DND-41 (cell line): Measurements from ENCODE around the gene KATNAL1.
A peak's percentile ranks its signal among the peaks of the same experiment; 100 is the strongest.

ENCODE experiments used
- ATAC-seq: fragments of 200-7000 bp; cut with Tn5 transposase; 3 replicates; pipeline ENCODE4 v1.9.1; 2021; ENCODE audit warnings: low read depth; ENCODE audit not compliant: insufficient read depth
- DNase-seq: peaks from one replicate; pipeline ENCODE4 v3.0.0-alpha.2; 2020
- H2AFZ ChIP-seq: 2 replicates; pipeline ENCODE4 v1.6.0; 2012; ENCODE audit warnings: low read depth, low read length
- H3K27ac ChIP-seq: 2 replicates; pipeline ENCODE4 v1.5.1; 2012; ENCODE audit warnings: low read length, inconsistent platforms
- H3K27me3 ChIP-seq: fragments of 200-600 bp; sonication (generic); 2 replicates; pipeline ENCODE4 v1.6.0; 2012; ENCODE audit warnings: low read length, mild to moderate bottlenecking, inconsistent platforms; ENCODE audit not compliant: insufficient read depth, poor library complexity
- H3K36me3 ChIP-seq: 2 replicates; pipeline ENCODE4 v1.5.1; 2012; ENCODE audit warnings: low read length, inconsistent platforms; ENCODE audit not compliant: insufficient read depth
- H3K4me1 ChIP-seq: 2 replicates; pipeline ENCODE4 v1.5.1; 2012; ENCODE audit warnings: mild to moderate bottlenecking, low read length; ENCODE audit not compliant: insufficient read depth
- H3K4me2 ChIP-seq: 2 replicates; pipeline ENCODE4 v1.6.0; 2012; ENCODE audit warnings: mild to moderate bottlenecking, moderate library complexity, low read length, inconsistent platforms; ENCODE audit not compliant: insufficient read depth
- H3K4me3 ChIP-seq, 2 experiments: fragments of 200-600 bp in 1 of 2; shearing (Covaris generic) in 1 of 2; 2 replicates each; pipeline ENCODE4 v1.5.1; 2012 to 2016; ENCODE audit warnings: inconsistent platforms in 2 of 2, low read length in 2 of 2, mild to moderate bottlenecking in 2 of 2, low read depth in 1 of 2, moderate library complexity in 1 of 2
- H3K79me2 ChIP-seq: 2 replicates; pipeline ENCODE4 v1.6.0; 2012; ENCODE audit warnings: low read length, inconsistent platforms; ENCODE audit not compliant: insufficient read depth
- H3K9ac ChIP-seq: 2 replicates; pipeline ENCODE4 v1.6.0; 2012; ENCODE audit warnings: low read depth, mild to moderate bottlenecking, inconsistent platforms, low read length, moderate library complexity
- H3K9me3 ChIP-seq: 2 replicates; pipeline ENCODE4 v1.5.1; 2012; ENCODE audit warnings: low read length, moderate library complexity, mild to moderate bottlenecking, inconsistent platforms; ENCODE audit not compliant: insufficient read depth, severe bottlenecking
- H4K20me1 ChIP-seq: 2 replicates; pipeline ENCODE4 v1.6.0; 2012; ENCODE audit warnings: low read length; ENCODE audit not compliant: insufficient read depth
- CTCF ChIP-seq: IDR thresholded peaks from 2 replicates; pipeline ENCODE4 v1.5.1; 2012; ENCODE audit warnings: borderline replicate concordance, low read length, moderate library complexity, mild to moderate bottlenecking; ENCODE audit not compliant: poor library complexity, severe bottlenecking; ENCODE audit errors: extremely low read depth
- EZH2 ChIP-seq: IDR thresholded peaks from 3 replicates; pipeline ENCODE4 v1.6.1; 2012; ENCODE audit warnings: borderline replicate concordance, low read depth, mild to moderate bottlenecking, moderate library complexity, low read length, inconsistent platforms; ENCODE audit not compliant: severe bottlenecking

The KATNAL1 gene

GRCh38 chr13:30354493-30355383 lies 47.4 kb upstream of the KATNAL1 start:
- Histone ChIP-seq H3K4me2 (peak overlapping the region; percentile 59), H3K36me3 (peaks cover 2% of the 10 kb centered on the region; the same call in 1 of the 2 replicates), H3K27ac (peak overlapping the region; percentile 97), H2AFZ (no peak overlapping the region), H3K27me3 (no peaks in the 10 kb centered on the region), H3K4me1 (peaks cover 62% of the 10 kb centered on the region), H3K4me3 (peak overlapping the region in 1 of 2 experiments; percentile 42; a peak in 2 of 4 replicates), H4K20me1 (no peaks in the 10 kb centered on the region), H3K79me2 (0 out of 2 replicates have a peak, but pooled peaks cover 4% of the 10 kb centered on the region), H3K9ac (peak overlapping the region; percentile 64), H3K9me3 (peaks cover 7% of the 10 kb centered on the region)
- TF ChIP-seq CTCF: no peak
- TF ChIP-seq EZH2: no peak
- ATAC-seq: peak; percentile 79
- DNase-seq: peak; percentile 96

GRCh38 chr13:30353471-30354215 lies 46.3 kb upstream of the KATNAL1 start:
- Histone ChIP-seq H3K79me2 (0 out of 2 replicates have a peak, but pooled peaks cover 4% of the 10 kb centered on the region), H2AFZ (peak overlapping the region; percentile 50; the same call in 1 of the 2 replicates), H3K9ac (peak overlapping the region; percentile 45), H3K9me3 (peaks cover 7% of the 10 kb centered on the region), H3K4me2 (peak overlapping the region; percentile 33), H3K4me1 (peaks cover 62% of the 10 kb centered on the region), H3K27me3 (no peaks in the 10 kb centered on the region), H3K27ac (peak overlapping the region; percentile 97), H4K20me1 (no peaks in the 10 kb centered on the region), H3K4me3 (peak overlapping the region in 1 of 2 experiments; percentile 6; a peak in 1 of 4 replicates), H3K36me3 (peaks cover 2% of the 10 kb centered on the region; the same call in 1 of the 2 replicates)
- DNase-seq (no peak), ATAC-seq (no peak)
- TF ChIP-seq CTCF (no peak), EZH2 (no peak)

- Histone ChIP-seq H3K4me1 (peaks cover 64% of the 10 kb centered on the region), H3K9me3 (peaks cover 7% of the 10 kb centered on the region), H3K36me3 (peaks cover 2% of the 10 kb centered on the region; the same call in 1 of the 2 replicates), H3K27me3 (no peaks in the 10 kb centered on the region), H3K4me2 (no peak overlapping the region), H3K27ac (peak overlapping the region; percentile 97), H2AFZ (no peak overlapping the region), H3K9ac (peak overlapping the region; percentile 45; the same call in 1 of the 2 replicates), H3K79me2 (0 out of 2 replicates have a peak, but pooled peaks cover 4% of the 10 kb centered on the region), H4K20me1 (no peaks in the 10 kb centered on the region), H3K4me3 (peak overlapping the region in 1 of 2 experiments; percentile 6; a peak in 1 of 4 replicates)
- DNase-seq (no peak), ATAC-seq (no peak)
- TF ChIP-seq CTCF (no peak), EZH2 (no peak)
Observed at GRCh38 chr13:30353060-30353459, 45.7 kb upstream of the KATNAL1 start.
